ENCODE results near the gene TRPM5. TPM values are rescaled to one million over a fixed set of nuclear protein-coding genes. Genes with fewer than 3 reads are reported as not detected.

TRPM5 gene
- total RNA-seq, 4 donors from 2014 or later = 1.4 to 7.5 (median 4.3) TPM

DNA sequence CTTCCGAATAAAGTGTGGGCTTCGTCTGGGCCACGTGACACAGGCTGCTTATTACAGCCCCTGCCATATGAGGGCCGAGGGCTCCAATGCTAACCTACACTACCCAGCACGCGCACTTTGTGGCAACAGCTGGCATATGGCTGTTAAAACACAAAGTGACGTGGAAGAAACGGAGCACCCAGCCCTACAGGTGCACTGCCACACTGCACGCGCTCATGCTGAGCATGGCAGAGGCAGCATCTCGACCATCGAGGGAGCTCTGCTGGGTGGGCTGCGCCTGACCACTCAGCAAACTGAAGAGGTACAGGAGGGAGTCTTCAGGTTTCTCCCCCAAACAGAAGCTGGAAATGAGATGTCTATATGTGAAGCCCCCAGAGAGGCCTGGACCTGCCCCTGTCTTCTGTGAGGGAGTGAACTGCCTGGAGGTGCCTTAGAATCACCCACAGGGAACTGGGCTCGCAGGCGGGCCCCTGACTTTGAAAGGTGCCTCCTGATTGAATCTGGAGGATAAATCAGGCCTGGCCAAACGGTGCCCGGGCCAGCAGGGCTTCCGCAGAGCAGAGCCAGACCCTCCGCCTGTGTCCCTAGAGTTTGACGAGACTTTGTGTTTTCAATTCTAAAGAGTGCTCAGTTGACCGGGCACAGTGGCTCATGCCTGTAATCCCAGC is 25.5 kb downstream of the TRPM5 start:
- WGBS, 2 donors (ENCODE audit: low coverage in 1 of 2) = 58% methylated on average over 21 of the region's 21 CpGs; no CpG with 5 or more reads in 1 of the 2 donors
- TF ChIP-seq POLR2AphosphoS5 (IDR thresholded peaks at IDR 0.05) (no peak), POLR2A (IDR thresholded peaks at IDR 0.05) (no peak), EP300 (IDR thresholded peaks at IDR 0.05; ENCODE audit: low read depth) (no peak)
- TF ChIP-seq, protein P1, sequence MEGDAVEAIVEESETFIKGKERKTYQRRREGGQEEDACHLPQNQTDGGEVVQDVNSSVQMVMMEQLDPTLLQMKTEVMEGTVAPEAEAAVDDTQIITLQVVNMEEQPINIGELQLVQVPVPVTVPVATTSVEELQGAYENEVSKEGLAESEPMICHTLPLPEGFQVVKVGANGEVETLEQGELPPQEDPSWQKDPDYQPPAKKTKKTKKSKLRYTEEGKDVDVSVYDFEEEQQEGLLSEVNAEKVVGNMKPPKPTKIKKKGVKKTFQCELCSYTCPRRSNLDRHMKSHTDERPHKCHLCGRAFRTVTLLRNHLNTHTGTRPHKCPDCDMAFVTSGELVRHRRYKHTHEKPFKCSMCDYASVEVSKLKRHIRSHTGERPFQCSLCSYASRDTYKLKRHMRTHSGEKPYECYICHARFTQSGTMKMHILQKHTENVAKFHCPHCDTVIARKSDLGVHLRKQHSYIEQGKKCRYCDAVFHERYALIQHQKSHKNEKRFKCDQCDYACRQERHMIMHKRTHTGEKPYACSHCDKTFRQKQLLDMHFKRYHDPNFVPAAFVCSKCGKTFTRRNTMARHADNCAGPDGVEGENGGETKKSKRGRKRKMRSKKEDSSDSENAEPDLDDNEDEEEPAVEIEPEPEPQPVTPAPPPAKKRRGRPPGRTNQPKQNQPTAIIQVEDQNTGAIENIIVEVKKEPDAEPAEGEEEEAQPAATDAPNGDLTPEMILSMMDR (IDR thresholded peaks at IDR 0.05) = no peak
- intact Hi-C loops (cut with DNase I; ENCODE audit: low total_unique reads) = no loop called here
- no peak overlapping the region for H3K27ac ChIP-seq
- H3K27me3 ChIP-seq = peaks cover 18% of the 10 kb centered on the region
- peaks cover 6 to 15% (median 11%) of the 10 kb centered on the region in 4 donors for H3K4me1 ChIP-seq
- no peaks in the 10 kb centered on the region for H3K9me3 ChIP-seq
- no peaks in the 10 kb centered on the region for H3K36me3 ChIP-seq
- in situ Hi-C loops (cut with MboI; ENCODE audit: low pct_ligation_motif_present in 1 of 4, low pct_unique_long_range_greater_than_20kb in 1 of 4, low sequenced_read_pairs in 3 of 4) = loop anchor here in 3 of 4 donors (5.0 to 25.0 kb wide), 3 partner anchors 104 to 232 kb away; no protein-coding TSS in a partner anchor
- H3K4me3 ChIP-seq = no peak overlapping the region
- DNase-seq = no peak

DNA sequence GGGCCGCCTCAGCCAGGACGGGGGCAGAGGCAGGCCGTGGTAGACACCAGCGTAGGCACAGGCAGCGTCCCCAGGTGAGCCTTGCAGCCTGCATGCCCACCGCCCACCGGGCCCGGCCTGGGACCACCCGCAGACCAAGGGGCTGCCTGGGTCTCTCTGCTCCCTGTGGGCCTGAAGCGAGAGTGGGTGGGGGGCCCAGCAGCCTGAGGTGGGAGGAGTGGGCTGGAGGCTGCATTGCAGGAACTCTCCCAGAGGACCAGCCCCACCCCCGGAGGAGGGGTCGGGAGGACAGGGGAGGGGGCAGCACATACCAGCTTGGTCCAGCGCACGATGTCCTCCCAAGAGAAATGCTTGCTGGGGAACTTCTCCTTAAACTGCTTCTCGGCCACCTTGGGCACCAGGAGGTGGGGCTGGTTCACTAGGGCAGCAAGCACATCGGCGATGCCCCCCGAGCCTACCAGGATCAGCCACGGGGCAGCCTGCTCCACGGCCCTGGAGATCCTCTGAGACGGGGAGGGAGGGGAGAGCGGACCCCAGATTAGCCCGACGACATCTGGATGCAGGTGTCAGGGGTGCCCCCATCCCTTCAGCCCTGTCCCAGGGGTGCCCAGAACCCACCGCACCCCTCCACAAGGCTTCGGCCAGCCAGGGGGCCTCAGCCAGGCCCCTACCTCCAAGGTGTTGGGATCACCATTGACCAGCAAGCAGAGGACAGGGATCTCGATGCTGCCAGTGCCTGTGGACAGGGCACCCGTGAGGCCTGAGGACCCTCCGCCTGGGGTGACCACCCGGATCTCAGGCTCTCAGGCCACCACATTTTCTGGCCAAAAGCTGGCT is 26.2 kb downstream of the TRPM5 start:
- Histone ChIP-seq H3K36me3 (no peaks in the 10 kb centered on the region), H3K27me3 (peaks cover 10% of the 10 kb centered on the region), H3K27ac (no peak overlapping the region), H3K9me3 (no peaks in the 10 kb centered on the region), H3K4me3 (no peak overlapping the region), H3K4me1 (peaks cover 6 to 15% (median 11%) of the 10 kb centered on the region in 4 donors)
- in situ Hi-C loops (cut with MboI; ENCODE audit: low pct_ligation_motif_present in 1 of 4, low pct_unique_long_range_greater_than_20kb in 1 of 4, low sequenced_read_pairs in 3 of 4) (loop anchor here in 3 of 4 donors (5.0 to 25.0 kb wide), 3 partner anchors 103 to 231 kb away; no protein-coding TSS in a partner anchor), intact Hi-C loops (cut with DNase I; ENCODE audit: low total_unique reads) (no loop called here)
- TF ChIP-seq POLR2AphosphoS5 (IDR thresholded peaks at IDR 0.05) = no peak
- TF ChIP-seq EP300 (IDR thresholded peaks at IDR 0.05; ENCODE audit: low read depth) = no peak
- TF ChIP-seq, protein P1 (IDR thresholded peaks at IDR 0.05) = no peak
- TF ChIP-seq POLR2A (IDR thresholded peaks at IDR 0.05) = no peak
- 69% methylated on average over 30 of the region's 30 CpGs; no CpG with 5 or more reads in 1 of the 2 donors for WGBS, 2 donors (ENCODE audit: low coverage in 1 of 2)
- DNase-seq = no peak

DNA sequence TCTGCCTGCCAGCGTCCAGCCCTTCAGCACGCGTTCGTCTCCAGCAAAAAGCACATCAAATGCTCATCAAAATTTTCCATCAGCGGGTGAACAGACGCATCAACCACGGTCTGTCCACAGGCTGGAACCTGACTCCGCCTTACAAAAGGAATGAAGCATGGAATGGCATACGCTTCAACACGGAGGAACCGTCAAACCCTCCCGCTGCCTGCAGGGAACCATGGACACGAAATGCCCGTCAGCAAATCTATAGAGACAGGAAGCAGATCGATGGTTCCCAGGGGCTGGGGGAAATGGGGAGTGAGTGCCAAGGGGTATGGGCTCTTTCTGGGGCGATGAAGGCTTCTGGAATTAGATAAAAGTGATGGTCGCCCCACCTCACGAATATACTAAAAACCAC is 27.5 kb downstream of the TRPM5 start:
- no peak for TF ChIP-seq EP300 (IDR thresholded peaks at IDR 0.05; ENCODE audit: low read depth)
- TF ChIP-seq, protein P1 (IDR thresholded peaks at IDR 0.05) = no peak
- no peak for TF ChIP-seq POLR2A (IDR thresholded peaks at IDR 0.05)
- TF ChIP-seq POLR2AphosphoS5 (IDR thresholded peaks at IDR 0.05) = no peak
- peaks cover 6 to 15% (median 11%) of the 10 kb centered on the region in 4 donors for H3K4me1 ChIP-seq
- no peaks in the 10 kb centered on the region for H3K27me3 ChIP-seq
- H3K36me3 ChIP-seq = no peaks in the 10 kb centered on the region
- in situ Hi-C loops (cut with MboI; ENCODE audit: low pct_ligation_motif_present in 1 of 4, low pct_unique_long_range_greater_than_20kb in 1 of 4, low sequenced_read_pairs in 3 of 4) (loop anchor here in 3 of 4 donors (5.0 to 25.0 kb wide), 3 partner anchors 102 to 229 kb away; no protein-coding TSS in a partner anchor), intact Hi-C loops (cut with DNase I; ENCODE audit: low total_unique reads) (no loop called here)
- no peak for DNase-seq
- H3K9me3 ChIP-seq = no peaks in the 10 kb centered on the region
- no peak overlapping the region for H3K4me3 ChIP-seq
- H3K27ac ChIP-seq = no peak overlapping the region
- WGBS, 2 donors (ENCODE audit: low coverage in 1 of 2) = 73 to 84% methylated on average over 2 to 18 of the region's 18 CpGs

Data from transverse colon (tissue), 4 donors.